IPS-NIHi7 (cell line): ENCODE measurements around the gene PIGQ.

ENCODE experiments used
- DNase-seq: peaks from one replicate; pipeline ENCODE4 v3.0.0; 2012; ENCODE audit warnings: mixed read lengths; ENCODE audit errors: extremely low spot score

The PIGQ gene

DNA sequence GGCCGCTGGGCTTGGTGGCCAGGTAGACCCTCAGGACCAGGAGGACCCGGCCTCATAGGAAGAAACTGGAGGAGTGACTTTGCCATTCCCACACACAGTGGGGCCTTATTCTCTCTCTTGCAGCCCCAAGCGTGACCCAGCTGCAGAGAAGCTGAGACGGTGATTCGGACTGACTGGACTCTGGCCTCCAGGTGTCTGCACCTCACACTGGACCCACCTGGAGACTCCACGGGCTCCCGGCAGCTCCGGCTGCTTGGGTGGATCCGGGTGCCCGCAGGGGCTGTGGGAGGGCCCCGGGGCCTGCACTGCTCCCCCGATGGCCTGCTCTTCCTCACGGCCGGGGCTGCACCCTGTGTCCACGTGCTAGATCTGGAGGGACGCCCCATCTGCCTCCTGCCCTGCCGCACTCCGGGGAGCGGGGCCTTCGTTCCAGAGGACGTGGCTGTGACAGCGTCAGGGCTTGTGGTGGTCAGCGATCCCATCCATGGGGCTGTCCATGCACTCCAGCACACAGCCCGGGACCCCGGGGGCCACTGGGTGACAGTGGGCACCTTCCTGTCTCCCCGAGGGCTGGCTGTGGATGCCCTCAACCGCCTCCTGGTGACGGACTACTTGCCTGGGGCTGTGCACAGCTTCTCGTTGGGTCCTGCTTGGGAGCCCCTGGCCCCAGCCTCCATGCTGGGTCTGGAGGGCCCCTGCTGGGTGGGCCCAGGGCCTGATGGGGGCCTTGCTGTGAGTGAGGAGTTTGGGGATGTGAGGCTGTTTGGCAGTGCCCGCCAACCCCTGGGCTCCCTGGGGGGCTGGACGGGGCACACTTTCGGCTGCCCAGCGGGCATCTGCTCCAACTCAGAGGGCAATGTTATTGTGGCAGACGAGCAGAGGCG lies 2.2 kb upstream of the PIGQ start:
- DNase-seq = no peak

DNA sequence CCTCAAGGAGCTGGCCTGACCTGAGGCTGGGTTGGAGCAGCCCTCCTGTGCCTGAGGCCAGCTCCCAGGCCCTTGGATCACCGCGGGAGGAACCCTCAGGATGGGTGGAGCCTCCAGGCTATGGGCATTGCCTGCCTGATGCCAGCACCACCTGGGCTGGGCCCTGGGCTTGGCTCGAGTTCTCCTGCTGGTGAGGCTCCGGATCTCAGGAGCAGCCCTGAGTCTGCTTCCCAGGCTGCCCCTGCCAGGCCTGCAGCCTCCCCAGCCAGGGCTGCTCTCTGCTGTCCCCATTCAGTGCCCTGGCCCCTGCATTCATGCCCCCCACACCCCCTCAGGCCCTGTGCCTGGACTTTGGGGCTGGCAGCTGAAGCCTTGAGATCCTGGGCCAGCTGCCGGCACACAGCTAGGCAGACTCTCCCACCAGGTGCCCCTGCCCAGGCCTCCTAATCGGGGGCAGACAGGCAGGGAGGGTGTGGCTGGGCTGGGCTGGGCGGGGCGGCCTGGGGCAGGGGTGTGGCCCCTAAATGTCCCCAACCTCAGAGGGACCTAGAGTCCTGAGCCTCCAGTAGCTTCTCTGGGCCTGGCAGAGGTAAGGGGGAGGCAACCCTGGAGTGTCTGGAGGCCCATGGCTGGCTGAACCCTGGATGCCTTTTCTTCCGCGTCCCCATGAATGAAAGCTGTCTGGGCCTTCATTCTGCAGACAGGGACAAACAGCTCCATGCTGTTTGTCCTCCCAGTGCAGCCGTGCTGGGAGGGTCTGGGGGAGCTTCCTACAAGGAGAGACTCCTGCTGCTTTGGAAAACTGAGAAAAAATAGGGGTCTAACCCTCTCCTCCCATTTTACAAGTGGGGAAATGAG lies 1.1 kb upstream of the PIGQ start:
- no peak for DNase-seq

DNA sequence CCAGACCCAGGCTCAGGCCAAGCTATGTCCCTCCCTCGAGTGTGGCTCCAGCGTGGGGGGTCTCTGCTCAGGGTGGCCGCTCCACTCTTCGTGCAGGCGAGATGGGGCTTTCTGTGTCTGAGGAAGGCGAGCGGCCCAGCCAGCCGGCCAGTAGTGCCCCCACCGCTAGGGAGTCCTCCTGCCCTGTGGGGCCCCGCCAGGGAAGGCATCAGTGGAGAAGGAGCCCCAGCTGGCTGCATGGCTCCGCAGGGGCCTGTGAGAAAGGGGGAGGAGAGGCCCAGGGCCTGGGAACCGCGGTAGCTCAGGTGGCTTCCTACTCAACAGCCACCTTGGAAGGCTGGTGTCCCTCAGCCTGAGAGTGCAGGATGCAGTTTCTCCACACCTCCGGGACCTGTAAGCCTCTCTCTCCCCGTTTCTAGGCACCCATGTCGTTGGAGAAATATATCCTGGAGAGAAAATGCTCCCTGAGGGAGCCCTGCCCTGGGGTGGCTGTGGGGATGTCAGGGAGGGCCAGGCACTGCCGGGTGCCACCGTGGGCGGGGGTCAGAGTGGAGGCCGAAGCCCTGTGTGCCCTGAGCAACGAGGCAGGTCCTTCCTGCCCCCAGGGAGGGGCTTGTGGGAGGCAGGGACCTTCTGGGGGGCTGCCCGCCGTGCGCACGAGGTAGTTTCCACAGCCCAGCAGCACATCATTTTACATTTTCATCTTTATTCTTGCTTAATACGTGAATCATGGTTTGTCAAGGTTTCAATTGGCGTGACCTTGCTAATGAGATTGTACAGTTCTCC lies 3.3 kb downstream of the PIGQ start:
- no peak for DNase-seq

DNA sequence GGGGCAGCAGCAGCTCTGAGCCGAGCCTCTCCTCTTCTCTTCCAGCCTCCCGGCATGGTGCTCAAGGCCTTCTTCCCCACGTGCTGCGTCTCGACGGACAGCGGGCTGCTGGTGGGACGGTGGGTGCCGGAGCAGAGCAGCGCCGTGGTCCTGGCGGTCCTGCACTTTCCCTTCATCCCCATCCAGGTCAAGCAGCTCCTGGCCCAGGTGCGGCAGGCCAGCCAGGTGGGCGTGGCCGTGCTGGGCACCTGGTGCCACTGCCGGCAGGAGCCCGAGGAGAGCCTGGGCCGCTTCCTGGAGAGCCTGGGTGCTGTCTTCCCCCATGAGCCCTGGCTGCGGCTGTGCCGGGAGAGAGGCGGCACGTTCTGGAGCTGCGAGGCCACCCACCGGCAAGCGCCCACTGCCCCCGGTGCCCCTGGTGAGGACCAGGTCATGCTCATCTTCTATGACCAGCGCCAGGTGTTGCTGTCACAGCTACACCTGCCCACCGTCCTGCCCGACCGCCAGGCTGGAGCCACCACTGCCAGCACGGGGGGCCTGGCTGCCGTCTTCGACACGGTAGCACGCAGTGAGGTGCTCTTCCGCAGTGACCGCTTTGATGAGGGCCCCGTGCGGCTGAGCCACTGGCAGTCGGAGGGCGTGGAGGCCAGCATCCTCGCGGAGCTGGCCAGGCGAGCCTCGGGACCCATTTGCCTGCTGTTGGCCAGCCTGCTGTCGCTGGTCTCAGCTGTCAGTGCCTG lies 4.4 kb downstream of the PIGQ start:
- DNase-seq = no peak

DNA sequence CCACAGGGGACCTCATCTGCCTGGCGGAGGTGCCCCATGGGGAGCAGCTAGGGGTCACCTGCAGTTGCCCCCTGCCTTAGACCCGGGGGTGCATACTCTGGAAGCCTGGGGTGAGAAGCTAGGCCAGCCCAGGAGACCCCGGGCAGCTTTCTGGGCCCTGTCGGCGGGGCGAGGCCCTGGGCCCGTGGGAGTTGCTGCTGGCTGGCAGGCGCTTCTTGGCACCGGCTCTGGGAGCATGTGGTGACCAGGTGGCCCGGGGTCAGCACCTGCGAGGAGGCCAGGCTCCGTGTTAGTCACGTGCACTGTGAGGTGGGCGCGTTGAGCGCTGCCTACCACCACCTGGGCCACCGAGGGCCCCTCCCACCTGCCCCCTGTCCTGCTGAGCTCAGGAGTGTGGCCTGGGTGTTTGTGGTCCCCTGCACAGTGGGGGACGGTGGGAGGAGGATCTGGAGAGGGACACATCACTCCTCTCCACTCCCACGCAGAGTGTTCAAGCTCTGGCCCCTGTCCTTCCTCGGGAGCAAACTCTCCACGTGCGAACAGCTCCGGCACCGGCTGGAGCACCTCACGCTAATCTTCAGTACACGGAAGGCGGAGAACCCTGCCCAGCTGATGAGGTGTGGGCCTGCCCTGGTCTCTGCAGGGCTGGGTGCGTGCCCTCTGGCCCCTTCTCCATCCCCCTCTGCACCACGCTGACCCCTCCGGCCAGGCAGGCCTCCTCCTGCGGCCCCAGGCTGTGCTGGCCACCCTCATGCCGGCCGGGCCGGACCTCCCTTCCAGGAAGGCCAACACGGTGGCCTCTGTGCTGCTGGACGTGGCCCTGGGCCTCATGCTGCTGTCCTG lies 5.8 kb downstream of the PIGQ start:
- DNase-seq = no peak

DNA sequence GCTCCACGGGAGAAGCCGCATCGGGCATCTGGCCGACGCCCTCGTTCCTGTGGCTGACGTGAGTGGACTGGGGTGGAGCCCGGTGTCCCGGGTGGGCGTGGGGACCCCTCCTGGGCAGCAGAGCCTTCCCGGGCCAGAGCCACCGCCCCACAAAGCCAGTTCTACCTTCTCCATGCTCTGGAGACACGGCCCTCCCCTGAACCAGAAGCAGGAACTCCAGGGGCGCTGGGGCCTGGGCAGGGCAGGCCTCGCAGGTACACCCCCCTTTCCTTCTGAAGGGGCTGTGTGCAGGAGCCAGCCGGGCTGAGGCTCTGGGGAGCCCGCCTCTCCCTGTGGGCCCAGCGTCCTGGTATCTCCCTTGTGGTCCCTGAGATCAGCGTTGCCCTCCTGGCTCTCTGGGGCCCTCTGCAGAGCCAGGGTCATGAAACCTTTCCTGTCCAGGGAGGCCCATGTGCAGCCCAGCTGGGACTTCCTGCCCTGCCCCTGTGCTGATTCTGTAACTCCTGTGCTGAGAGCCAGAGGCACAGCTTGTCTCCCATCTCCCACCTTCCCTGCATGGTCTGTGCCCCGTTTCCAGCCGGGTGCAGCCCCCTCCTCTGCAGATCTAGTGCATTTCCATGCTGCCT lies 6.5 kb downstream of the PIGQ start:
- no peak for DNase-seq

DNA sequence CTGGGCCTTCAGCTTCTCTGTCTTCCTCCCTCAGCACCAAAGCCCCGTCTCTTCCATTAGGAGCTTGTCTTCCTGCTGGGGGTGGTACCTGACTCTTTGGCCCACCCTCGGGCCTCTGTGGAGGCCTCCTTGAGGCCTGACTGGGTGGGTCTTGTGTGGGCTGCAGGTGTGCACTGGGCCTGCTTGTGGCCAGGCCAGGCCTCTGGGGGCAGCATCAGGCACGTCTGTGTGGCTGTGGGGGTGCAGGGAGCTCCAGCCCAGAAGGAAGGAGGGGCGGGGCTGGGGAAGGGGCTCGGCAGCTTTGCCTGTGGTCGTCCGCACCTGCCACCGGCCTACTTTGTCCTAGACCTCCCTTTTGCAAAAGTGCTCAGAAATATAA lies 7.0 kb downstream of the PIGQ start:
- DNase-seq = no peak

DNA sequence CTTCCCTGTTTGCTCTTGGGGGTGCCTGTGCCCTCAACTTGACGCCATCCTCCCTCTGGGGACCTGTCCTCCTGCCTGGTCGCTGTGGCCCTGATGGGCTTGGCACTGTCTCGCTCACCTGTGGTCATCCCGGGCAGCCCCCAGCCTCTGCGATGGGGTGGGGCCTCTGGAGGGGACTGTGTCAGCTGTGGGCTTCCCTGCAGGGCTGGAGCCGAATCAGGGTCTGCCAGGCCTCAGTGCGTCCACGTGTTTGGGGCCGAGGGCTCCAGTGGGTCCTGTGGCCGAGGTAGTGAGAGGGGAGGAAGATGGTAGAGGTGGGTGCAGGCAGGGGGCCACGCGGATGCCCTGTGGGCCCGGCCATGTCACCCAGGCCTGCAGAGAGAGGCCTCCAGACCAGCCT lies 8.0 kb downstream of the PIGQ start:
- DNase-seq = no peak

DNA sequence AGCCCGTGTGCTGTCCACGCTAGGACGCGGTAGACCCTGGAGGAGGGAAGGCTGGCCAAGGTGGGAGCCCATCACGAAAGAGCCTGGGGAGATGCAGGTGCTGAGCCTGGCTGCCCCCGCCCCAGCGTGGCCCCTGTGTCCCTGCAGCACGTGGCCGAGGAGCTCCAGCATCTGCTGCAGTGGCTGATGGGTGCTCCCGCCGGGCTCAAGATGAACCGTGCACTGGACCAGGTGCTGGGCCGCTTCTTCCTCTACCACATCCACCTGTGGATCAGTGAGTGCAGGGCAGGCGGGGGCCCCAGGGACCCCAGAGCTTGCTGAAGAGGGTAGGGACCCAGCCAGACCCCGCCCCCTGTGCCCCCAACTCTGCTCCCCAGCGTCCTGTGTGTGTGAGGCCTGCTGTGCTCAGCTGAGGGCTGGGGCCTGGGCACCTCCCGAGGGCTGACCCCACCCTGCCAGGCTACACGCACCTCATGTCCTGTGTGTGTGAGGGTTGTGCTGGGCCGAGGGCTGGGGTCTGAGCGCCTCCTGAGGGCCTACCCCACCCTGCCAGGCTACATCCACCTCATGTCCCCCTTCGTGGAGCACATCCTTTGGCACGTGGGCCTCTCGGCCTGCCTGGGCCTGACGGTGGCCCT lies 8.6 kb downstream of the PIGQ start:
- no peak for DNase-seq

DNA sequence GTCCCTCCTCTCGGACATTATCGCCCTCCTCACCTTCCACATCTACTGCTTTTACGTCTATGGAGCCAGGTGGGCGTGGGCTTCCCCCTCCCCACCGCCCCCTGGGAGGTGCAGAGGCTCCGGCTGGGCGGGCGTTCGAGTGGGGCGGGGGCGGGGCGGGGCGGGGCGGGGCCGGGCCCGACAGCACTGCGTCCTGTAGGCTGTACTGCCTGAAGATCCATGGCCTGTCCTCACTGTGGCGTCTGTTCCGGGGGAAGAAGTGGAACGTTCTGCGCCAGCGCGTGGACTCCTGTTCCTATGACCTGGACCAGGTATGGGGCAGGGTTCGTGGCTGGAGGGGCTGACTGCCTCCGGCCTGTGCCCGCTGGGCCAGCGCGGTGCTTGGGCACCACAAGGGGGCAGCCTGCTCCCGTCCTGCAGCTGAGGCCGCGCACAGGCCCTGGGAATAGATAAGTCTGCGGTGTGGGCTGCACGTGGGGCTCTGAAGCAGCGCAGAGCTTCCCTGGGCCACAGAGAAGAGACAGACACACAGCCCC lies 9.2 kb downstream of the PIGQ start:
- DNase-seq = peak; percentile 85

DNA sequence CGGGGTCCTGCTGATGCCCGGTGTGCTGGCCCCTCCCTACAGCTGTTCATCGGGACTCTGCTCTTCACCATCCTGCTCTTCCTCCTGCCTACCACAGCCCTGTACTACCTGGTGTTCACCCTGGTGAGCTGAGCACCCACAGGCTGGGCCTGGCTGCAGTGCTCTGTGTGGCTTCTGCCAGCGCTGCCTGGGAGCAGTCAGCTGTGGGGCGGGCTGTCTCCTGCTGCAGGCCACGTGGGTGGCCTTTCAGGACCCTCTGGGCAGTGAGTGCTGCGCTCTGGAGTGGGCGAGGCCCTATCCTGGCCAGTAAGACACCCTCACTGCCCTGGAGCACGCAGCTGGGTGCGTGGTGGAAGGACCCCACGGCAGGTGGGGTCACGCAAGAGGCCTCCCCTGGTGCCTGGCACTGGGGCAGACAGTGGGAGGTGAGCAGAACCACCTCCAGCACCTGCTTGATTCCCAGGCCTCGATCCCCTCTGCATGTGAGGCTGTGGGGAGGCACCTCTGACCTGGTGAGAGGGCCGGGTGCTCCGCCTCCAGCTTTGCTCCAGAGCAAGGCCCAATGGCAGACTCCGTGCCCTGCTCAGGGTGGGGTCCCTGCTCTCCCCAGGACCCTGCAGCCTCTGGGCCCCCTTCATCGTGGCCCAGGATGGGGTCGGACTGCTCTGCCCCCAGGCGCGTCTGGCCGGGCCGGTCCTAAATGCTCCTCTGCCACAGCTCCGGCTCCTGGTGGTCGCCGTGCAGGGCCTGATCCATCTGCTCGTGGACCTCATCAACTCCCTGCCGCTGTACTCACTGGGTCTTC lies 10.6 kb downstream of the PIGQ start:
- DNase-seq = no peak

DNA sequence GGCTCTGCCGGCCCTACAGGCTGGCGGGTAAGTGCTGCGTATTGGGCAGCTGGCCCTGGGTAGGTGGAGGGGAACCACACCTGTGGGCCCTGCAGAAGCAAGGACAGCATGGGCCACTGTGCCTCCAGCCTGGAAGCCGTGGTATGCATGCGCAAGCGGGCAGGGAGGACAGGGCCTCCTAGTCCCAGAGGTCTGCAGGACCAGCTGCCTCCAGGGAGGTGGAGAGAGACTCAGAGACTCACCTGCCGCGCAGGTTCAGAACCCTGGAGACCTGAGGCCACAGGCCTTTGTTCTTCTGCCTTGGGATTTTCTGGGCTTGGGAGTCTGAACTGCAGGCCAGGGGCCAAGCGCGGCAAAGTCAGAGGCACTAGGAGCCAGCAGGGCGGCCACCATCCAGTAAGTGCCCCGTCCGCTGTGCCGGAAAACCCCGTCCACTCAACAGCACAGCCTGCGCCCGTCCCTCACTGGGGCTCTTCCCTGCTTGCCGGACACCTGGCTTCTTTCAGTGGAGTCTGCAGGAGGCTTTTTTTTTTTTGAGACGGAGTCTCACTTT lies 11.3 kb downstream of the PIGQ start:
- no peak for DNase-seq

DNA sequence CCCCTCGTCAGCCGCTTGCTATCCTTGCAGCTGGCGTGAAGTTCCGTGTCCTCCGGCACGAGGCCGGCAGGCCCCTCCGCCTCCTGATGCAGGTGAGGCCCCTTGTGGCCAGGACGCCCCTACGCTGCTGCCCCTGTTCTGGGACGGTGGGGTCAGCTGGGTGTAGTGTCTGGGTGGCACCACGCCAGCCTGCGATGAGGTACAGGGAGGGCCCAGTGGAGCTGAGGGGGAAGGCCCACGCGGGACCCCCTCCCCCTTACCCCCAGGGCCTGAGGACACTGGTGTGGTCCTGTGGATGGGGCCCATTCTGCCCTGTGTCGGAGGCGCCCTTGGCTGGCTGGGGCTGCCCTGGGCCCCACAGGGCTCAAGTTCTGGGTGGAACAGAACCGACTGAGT lies 12.4 kb downstream of the PIGQ start:
- DNase-seq = no peak

DNA sequence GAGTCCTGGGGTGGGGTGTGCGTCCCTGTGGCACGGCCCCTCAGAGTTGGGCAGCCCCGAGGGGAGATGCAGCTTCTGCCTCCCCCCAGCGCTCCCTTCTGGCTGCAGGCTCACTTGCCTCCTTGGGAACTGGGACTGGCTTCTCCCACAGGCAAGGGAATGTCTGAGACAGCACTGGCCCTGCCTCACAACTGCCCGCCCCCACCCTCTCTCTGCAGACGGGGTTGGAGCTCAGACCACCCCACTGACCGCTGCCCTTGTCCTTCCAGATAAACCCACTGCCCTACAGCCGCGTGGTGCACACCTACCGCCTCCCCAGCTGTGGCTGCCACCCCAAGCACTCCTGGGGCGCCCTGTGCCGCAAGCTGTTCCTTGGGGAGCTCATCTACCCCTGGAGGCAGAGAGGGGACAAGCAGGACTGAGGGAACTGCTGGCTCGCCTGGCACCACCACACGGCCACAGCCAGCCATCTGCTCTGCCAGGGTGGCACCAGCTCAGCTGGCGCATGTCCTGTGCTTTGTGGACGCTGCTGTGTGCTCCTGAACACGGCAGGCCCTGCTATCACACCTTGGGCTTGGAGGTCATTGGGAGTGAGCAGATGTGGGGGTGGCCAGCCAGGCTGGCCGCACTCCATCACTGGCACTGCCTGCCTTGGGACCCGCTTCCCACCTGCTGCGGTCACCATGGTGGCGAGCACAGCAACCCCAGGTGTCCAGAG lies 13.0 kb downstream of the PIGQ start:
- no peak for DNase-seq

DNA sequence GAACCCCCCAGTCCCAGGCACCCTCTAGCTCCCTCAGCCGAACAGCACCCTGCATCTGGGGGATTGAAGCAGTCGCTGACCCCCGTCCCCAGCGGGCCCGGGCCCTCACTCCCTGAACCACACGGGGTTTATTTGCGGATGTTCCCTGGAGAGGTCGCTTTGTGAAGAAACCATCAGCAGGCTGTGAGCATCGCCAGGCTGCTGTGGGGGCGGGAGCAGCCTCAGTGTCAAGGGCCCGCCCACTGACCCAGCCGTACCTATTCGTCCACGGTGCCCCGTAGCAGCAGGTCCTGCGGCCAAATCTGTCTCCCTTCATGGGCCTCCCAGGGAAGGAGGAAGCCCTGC lies 13.7 kb downstream of the PIGQ start:
- DNase-seq = peak; percentile 62

DNA sequence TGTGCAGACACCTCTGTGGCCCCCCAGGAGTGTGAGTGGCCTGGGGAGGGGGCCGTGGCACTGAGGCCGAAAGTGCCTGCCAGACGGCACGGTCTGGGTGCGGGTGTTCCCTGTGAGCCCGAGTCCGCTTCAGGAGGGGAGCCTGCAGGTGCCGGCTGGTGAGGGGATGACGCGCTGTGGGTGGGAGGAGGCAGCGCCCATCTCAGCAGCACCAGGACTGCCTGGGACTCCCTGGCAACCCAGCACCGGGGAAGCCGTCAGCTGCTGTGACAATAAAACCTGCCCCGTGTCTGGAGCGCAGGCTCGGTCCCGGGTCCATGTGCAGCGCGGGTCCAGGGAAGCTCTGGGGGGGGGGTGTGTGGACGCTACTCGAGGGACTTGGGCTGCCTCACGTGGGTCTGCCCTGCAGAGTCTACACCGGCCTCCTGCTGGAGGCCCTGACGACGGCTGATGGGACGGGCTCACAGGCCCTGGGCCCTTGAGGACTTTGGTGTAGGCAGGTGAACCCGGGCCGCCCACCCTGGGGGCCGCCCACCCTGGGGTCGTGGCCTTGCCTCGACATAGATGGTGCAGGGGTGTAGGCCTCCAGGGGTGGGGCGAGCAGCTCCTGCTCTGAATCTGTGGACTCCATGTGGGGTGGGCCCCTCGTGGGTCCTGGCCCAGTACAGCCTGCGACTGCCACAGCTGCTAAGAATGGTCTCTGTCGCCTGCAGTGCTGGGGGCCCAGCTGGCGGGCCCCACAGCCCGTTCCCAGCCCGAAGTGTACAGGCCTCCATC lies 14.2 kb downstream of the PIGQ start:
- DNase-seq = no peak

DNA sequence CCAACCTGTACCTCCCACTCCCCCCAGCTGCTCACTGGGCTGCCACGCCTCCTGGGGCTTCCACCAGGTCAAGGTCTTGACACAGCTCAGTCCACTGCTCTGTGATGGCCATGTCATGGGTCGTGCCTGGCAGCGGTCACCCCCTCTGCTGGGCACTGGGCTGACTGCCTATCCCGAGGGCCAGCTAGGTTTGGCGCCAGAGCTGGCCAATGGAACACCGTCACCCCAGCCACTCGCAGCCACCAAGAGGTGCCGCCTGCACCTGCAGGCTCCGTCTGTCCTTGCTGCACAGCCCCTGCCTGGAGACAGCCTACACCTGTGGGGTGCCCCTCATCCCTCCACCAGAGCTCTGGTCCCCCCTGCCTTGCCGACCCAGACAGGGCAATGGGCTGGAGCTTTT lies 15.6 kb downstream of the PIGQ start:
- DNase-seq = no peak
